CD4-positive, alpha-beta T cell (primary cell): ENCODE results near the gene STC2. TPM values are rescaled to one million over a fixed set of nuclear protein-coding genes. Genes with fewer than 3 reads are reported as not detected.

Source experiments
- ATAC-seq: fragments of 200-7000 bp; cut with Tn5 transposase; one replicate; pipeline ENCODE4 v1.10.0; 2022; ENCODE audit warnings: mild to moderate bottlenecking; ENCODE audit not compliant: poor library complexity
- CTCF ChIA-PET: fragments of 350-600 bp; sonication (Branson Sonifier 250); formaldehyde crosslinking; loops from one replicate; lab custom pipeline; 2021; ENCODE audit warnings: antibody characterized with exemption, inconsistent platforms; lab: Charles Lee
- POLR2A ChIA-PET: fragments of 350-600 bp; sonication (Branson Sonifier 250); formaldehyde crosslinking; loops from one replicate; lab custom pipeline; 2021; ENCODE audit warnings: antibody characterized with exemption, inconsistent platforms; lab: Charles Lee
- DNase-seq, 14 experiments: peaks; one replicate each; pipeline ENCODE4 v3.0.0-alpha.2; 2013 to 2020; ENCODE audit warnings: mixed read lengths in 2 of 14
- H3K27ac ChIP-seq, 2 donors: one replicate each; pipeline versions ENCODE4 v1.5.1 to v1.7.0; 2013; ENCODE audit warnings: low read length in 2 of 2, low read depth in 1 of 2, mild to moderate bottlenecking in 1 of 2
- H3K27me3 ChIP-seq, 2 experiments: 1 replicate in 1 of 2; 2 replicates in 1 of 2; pipeline versions ENCODE4 v1.6.1 to v1.7.0; 2013; ENCODE audit warnings: low read length in 2 of 2, control low read depth in 1 of 2, mild to moderate bottlenecking in 1 of 2, moderate library complexity in 1 of 2; ENCODE audit not compliant: insufficient read depth in 2 of 2, control insufficient read depth in 1 of 2
- H3K36me3 ChIP-seq: one replicate; pipeline ENCODE4 v1.6.1; 2013; ENCODE audit warnings: low read length, control low read depth; ENCODE audit not compliant: insufficient read depth
- H3K4me1 ChIP-seq: one replicate; pipeline ENCODE4 v1.6.1; 2013; ENCODE audit warnings: low read length, control low read depth; ENCODE audit not compliant: insufficient read depth
- H3K4me3 ChIP-seq: one replicate; pipeline ENCODE4 v1.5.1; 2013; ENCODE audit warnings: mild to moderate bottlenecking, low read length, moderate library complexity
- H3K9me3 ChIP-seq, 2 experiments: 1 replicate in 1 of 2; 2 replicates in 1 of 2; pipeline versions ENCODE4 v1.6.1 to v1.7.0; 2013; ENCODE audit warnings: low read length in 2 of 2, mild to moderate bottlenecking in 2 of 2, control low read depth in 1 of 2, moderate library complexity in 1 of 2; ENCODE audit not compliant: control insufficient read depth in 1 of 2, insufficient read depth in 1 of 2
- H3K27ac Mint-ChIP-seq: one replicate; pipeline ENCODE4 v1.8.0; 2020; ENCODE audit warnings: mixed read lengths
- H3K27me3 Mint-ChIP-seq: one replicate; pipeline ENCODE4 v1.8.0; 2021; ENCODE audit warnings: mixed read lengths
- H3K36me3 Mint-ChIP-seq: one replicate; pipeline ENCODE4 v1.8.0; 2021; ENCODE audit warnings: low read depth, mixed read lengths
- H3K4me1 Mint-ChIP-seq: one replicate; pipeline ENCODE4 v1.8.0; 2021; ENCODE audit warnings: low read depth, mixed read lengths
- H3K4me3 Mint-ChIP-seq: one replicate; pipeline ENCODE4 v1.8.0; 2020; ENCODE audit warnings: mild to moderate bottlenecking, mixed read lengths
- H3K9me3 Mint-ChIP-seq: one replicate; pipeline ENCODE4 v1.8.0; 2020; ENCODE audit warnings: mixed read lengths
- intact Hi-C, 2 experiments: fragments of 100-400 bp; cut with DNase I in 1 of 2; cut with micrococcal nuclease in 1 of 2; formaldehyde crosslinking; loops; one replicate each; pipeline versions ENCODE4 v1.15.1 to v1.9.0; 2023 to 2025; cut with DNase I, micrococcal nuclease
- total RNA-seq, 174 experiments: library from RNA in 2 of 174; stranded (reverse) in 2 of 174; gene quantifications; one replicate each; pipeline ENCODE4 v1.2.3 and lab custom pipeline; 2021 to 2026
- TF ChIP-seq, protein P1 (sequence below): fragments of 200-600 bp; IDR thresholded peaks from one replicate; pipeline ENCODE4 v1.8.0; 2022; ENCODE audit warnings: antibody characterized with exemption, mild to moderate bottlenecking

STC2 gene
- total RNA-seq, 2 experiments from 2014 or later: not detected

DNA sequence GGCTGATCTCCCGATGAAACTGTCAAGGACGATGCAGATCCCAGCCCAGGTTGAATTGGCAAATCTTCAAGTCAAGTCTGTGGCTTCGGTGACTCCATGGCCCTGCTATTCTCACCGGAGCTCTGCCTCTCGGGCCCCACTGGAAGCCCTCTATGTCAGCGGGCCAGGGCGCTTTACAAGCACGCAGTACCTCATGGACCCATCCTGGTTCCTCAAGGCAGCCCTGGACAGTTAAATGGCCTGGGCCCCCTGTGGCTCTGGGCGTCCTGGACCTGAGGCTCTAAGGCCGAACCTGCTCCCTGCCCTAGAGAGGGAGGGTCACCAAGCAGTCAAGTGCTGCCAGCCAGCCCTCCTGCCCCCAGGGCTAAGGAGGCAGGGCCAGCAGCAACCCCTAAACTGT is 45.3 kb downstream of the STC2 start:
- Histone ChIP-seq H3K4me3 (no peak overlapping the region), H3K36me3 (no peaks in the 10 kb centered on the region), H3K4me1 (peaks cover 10% of the 10 kb centered on the region), H3K9me3 (peaks cover 0 to 16% of the 10 kb centered on the region in 2 experiments), H3K27me3 (peaks cover 27 to 40% of the 10 kb centered on the region in 2 experiments), H3K27ac (no peak overlapping the region)
- intact Hi-C loops: loop anchor here (2.0 to 10.0 kb wide), 2 partner anchors 298 to 568 kb away; no protein-coding TSS in a partner anchor
- ChIA-PET CTCF (no interaction called here), POLR2A (no interaction called here)
- ATAC-seq (no peak), DNase-seq (no peak)
- TF ChIP-seq, protein P1, sequence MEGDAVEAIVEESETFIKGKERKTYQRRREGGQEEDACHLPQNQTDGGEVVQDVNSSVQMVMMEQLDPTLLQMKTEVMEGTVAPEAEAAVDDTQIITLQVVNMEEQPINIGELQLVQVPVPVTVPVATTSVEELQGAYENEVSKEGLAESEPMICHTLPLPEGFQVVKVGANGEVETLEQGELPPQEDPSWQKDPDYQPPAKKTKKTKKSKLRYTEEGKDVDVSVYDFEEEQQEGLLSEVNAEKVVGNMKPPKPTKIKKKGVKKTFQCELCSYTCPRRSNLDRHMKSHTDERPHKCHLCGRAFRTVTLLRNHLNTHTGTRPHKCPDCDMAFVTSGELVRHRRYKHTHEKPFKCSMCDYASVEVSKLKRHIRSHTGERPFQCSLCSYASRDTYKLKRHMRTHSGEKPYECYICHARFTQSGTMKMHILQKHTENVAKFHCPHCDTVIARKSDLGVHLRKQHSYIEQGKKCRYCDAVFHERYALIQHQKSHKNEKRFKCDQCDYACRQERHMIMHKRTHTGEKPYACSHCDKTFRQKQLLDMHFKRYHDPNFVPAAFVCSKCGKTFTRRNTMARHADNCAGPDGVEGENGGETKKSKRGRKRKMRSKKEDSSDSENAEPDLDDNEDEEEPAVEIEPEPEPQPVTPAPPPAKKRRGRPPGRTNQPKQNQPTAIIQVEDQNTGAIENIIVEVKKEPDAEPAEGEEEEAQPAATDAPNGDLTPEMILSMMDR: no peak
- Mint-ChIP-seq H3K27ac (no peak overlapping the region), H3K4me1 (no peaks in the 10 kb centered on the region), H3K27me3 (peaks cover 83% of the 10 kb centered on the region), H3K36me3 (no peaks in the 10 kb centered on the region), H3K9me3 (no peaks in the 10 kb centered on the region), H3K4me3 (no peak overlapping the region)

GRCh38 chr5:173281910-173282309 is 46.3 kb downstream of the STC2 start:
- Histone ChIP-seq H3K27ac (no peak overlapping the region), H3K27me3 (peaks cover 20 to 40% of the 10 kb centered on the region in 2 experiments), H3K36me3 (no peaks in the 10 kb centered on the region), H3K9me3 (peaks cover 0 to 16% of the 10 kb centered on the region in 2 experiments), H3K4me3 (no peak overlapping the region), H3K4me1 (peaks cover 10% of the 10 kb centered on the region)
- DNase-seq: no peak
- POLR2A ChIA-PET: no interaction called here
- CTCF ChIA-PET: no interaction called here
- no peak for ATAC-seq
- Mint-ChIP-seq H3K9me3 (no peaks in the 10 kb centered on the region), H3K27me3 (peaks cover 83% of the 10 kb centered on the region), H3K4me3 (no peak overlapping the region), H3K4me1 (no peaks in the 10 kb centered on the region), H3K36me3 (no peaks in the 10 kb centered on the region), H3K27ac (no peak overlapping the region)
- intact Hi-C loops: loop anchor here (2.0 to 10.0 kb wide), 2 partner anchors 297 to 567 kb away; no protein-coding TSS in a partner anchor
- TF ChIP-seq, protein P1: no peak

DNA sequence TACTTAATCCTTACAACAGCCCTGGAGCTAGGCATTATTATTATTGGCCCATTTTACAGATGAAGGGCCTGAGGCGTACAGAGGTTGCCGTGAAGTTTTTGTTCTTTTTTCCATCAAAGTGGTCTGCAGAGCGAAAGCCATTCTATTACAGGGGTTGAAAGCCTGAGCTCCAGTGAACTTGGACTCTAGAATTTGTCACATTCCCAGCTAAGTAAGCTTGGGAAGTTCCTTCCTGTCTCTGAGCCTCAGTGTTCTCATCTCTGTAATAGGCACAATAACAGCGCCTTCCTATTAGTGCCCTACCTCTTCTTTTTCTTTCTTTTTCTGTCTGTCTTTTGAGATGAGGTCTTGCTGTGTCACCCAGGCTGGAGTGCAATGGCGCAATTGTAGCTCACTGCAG is 49.0 kb downstream of the STC2 start:
- Histone ChIP-seq H3K36me3 (no peaks in the 10 kb centered on the region), H3K4me1 (peaks cover 10% of the 10 kb centered on the region), H3K27me3 (peaks cover 15 to 33% of the 10 kb centered on the region in 2 experiments), H3K27ac (no peak overlapping the region), H3K4me3 (no peak overlapping the region), H3K9me3 (peaks cover 0 to 15% of the 10 kb centered on the region in 2 experiments)
- no peak for DNase-seq
- no peak overlapping the region for H3K27ac Mint-ChIP-seq
- no peaks in the 10 kb centered on the region for H3K36me3 Mint-ChIP-seq
- POLR2A ChIA-PET: no interaction called here
- CTCF ChIA-PET: no interaction called here
- intact Hi-C loops: no loop called here
- no peaks in the 10 kb centered on the region for H3K9me3 Mint-ChIP-seq
- no peak overlapping the region for H3K4me3 Mint-ChIP-seq
- TF ChIP-seq, protein P1: no peak
- H3K4me1 Mint-ChIP-seq: no peaks in the 10 kb centered on the region
- peaks cover 73% of the 10 kb centered on the region for H3K27me3 Mint-ChIP-seq
- no peak for ATAC-seq
